ENCODE results near the gene SLC39A12. TPM values are rescaled to one million over a fixed set of nuclear protein-coding genes. Genes with fewer than 3 reads are reported as not detected.

SLC39A12 gene
- total and polyA plus RNA-seq, 2 of the 4 experiments (the other 2 are of a cell fraction): not detected

DNA sequence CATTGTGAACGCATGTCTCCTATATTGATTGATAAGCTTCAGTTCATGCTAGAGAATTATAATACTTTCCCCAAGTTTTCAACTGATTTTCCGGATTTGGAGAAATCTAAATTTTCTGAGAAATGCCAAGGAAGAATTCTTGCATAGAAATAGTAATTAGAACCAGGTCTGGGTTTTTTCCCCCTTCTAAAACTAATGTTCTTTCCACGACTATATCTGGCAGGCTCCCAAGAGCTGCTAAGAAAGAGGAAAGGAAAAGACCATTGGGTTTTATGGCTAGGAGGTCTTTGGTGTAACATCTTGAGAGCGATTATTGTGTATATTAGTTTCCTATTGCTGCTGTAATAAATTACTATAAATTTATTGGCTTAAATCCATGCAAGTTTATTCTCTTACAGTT lies 116.7 kb downstream of the SLC39A12 start:
- no peak overlapping the region for H3K56ac ChIP-seq (ENCODE audit: extremely low read depth, insufficient read depth, low read length)
- no peak overlapping the region for H3K4ac ChIP-seq (ENCODE audit: low read depth, low read length)
- no peaks in the 10 kb centered on the region for H3K36me3 ChIP-seq (ENCODE audit: control insufficient read depth, insufficient read depth, low read length)
- no peak overlapping the region for H4K5ac ChIP-seq (ENCODE audit: low read depth, low read length)
- no peak overlapping the region for H3K14ac ChIP-seq (replicated peaks; ENCODE audit: low read depth, low read length)
- ChIA-PET POLR2A (ENCODE audit: unreplicated experiment) (no interaction called here), CTCF (interaction anchor here (0.6 kb wide), 1 partner anchor 326 kb away, joined by 4 read pairs; no protein-coding TSS in a partner anchor)
- H3K9ac ChIP-seq (ENCODE audit: low read depth, low read length): no peak overlapping the region
- no peak overlapping the region for H3K23ac ChIP-seq (ENCODE audit: low read depth, low read length)
- no peak overlapping the region for H4K91ac ChIP-seq (ENCODE audit: insufficient read depth, low read depth, low read length)
- H2AK5ac ChIP-seq (ENCODE audit: low read depth, low read length): no peak overlapping the region
- intact Hi-C loops (cut with micrococcal nuclease): no loop called here
- H3K9me3 ChIP-seq (ENCODE audit: control insufficient read depth, insufficient read depth, low read length): peaks cover 4% of the 10 kb centered on the region
- dilution Hi-C loops (cut with HindIII; ENCODE audit: low sequenced_read_pairs, unreplicated experiment): no loop called here
- no peak overlapping the region for H2BK20ac ChIP-seq (ENCODE audit: low read depth, low read length)
- no peaks in the 10 kb centered on the region for H3K9me1 ChIP-seq (ENCODE audit: insufficient read depth, low read length)
- H4K8ac ChIP-seq (ENCODE audit: low read depth in 2 of 2, low read length in 2 of 2): no peak overlapping the region
- H3K79me1 ChIP-seq (ENCODE audit: low read depth in 1 of 2, low read length in 2 of 2): no peaks in the 10 kb centered on the region
- H2BK5ac ChIP-seq (ENCODE audit: low read depth, low read length, poor library complexity, severe bottlenecking): no peak overlapping the region
- H3K27ac ChIP-seq (ENCODE audit: insufficient read depth, low read length): no peak overlapping the region
- no peak overlapping the region for H2BK15ac ChIP-seq (ENCODE audit: low read depth, low read length)
- H2AK9ac ChIP-seq (replicated peaks; ENCODE audit: low read depth, low read length, poor library complexity): no peak overlapping the region
- in situ Hi-C loops (cut with MboI; ENCODE audit: low sequenced_read_pairs): no loop called here
- no peak overlapping the region for H2AFZ ChIP-seq (replicated peaks; ENCODE audit: low read length, poor library complexity)
- DNase-seq: no peak
- no peak overlapping the region for H3K4me3 ChIP-seq (ENCODE audit: insufficient read depth, low read depth, low read length)
- no peak for ATAC-seq (ENCODE audit: low read depth)
- whole genome bisulfite sequencing, 2 experiments (ENCODE audit: extremely low coverage in 2 of 2, insufficient read length in 1 of 2): no CpG with 5 or more reads among the region's 4 CpGs
- H3K18ac ChIP-seq (ENCODE audit: low read depth, low read length): no peak overlapping the region
- H3K27me3 ChIP-seq (ENCODE audit: control insufficient read depth, insufficient read depth, low read length): peaks cover 15% of the 10 kb centered on the region
- H2BK120ac ChIP-seq (ENCODE audit: low read depth, low read length): no peak overlapping the region
- no peaks in the 10 kb centered on the region for H3K4me1 ChIP-seq (ENCODE audit: control insufficient read depth, insufficient read depth, low read length)
- no peak overlapping the region for H3K4me2 ChIP-seq (ENCODE audit: low read depth, low read length)
- TF ChIP-seq POLR2A (IDR thresholded peaks at IDR 0.05; ENCODE audit: low read depth, low read length): no peak
- no peak for TF ChIP-seq SMC3 (IDR thresholded peaks at IDR 0.05; ENCODE audit: low read depth, low read length)
- no peak for TF ChIP-seq MAFK (IDR thresholded peaks at IDR 0.05; ENCODE audit: low read depth, low read length)
- no peak for TF ChIP-seq MXI1 (IDR thresholded peaks at IDR 0.05; ENCODE audit: borderline replicate concordance, low read depth, low read length)
- TF ChIP-seq RCOR1 (IDR thresholded peaks at IDR 0.05; ENCODE audit: insufficient replicate concordance, low read length): no peak
- TF ChIP-seq, protein P1, sequence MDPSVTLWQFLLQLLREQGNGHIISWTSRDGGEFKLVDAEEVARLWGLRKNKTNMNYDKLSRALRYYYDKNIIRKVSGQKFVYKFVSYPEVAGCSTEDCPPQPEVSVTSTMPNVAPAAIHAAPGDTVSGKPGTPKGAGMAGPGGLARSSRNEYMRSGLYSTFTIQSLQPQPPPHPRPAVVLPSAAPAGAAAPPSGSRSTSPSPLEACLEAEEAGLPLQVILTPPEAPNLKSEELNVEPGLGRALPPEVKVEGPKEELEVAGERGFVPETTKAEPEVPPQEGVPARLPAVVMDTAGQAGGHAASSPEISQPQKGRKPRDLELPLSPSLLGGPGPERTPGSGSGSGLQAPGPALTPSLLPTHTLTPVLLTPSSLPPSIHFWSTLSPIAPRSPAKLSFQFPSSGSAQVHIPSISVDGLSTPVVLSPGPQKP (IDR thresholded peaks at IDR 0.05; ENCODE audit: borderline replicate concordance, low read depth, low read length): no peak
- no peak for TF ChIP-seq RFX5 (IDR thresholded peaks at IDR 0.05; ENCODE audit: low read depth, low read length)
- no peak for TF ChIP-seq CEBPB (IDR thresholded peaks at IDR 0.05; ENCODE audit: low read depth, low read length)
- no peak for TF ChIP-seq FOS (IDR thresholded peaks at IDR 0.05; ENCODE audit: low read depth, low read length)
- no peak for TF ChIP-seq MAZ (IDR thresholded peaks at IDR 0.05; ENCODE audit: borderline replicate concordance, low read depth, low read length)
- no peak for TF ChIP-seq USF2 (IDR thresholded peaks at IDR 0.05; ENCODE audit: low read depth, low read length)
- TF ChIP-seq, protein P2, sequence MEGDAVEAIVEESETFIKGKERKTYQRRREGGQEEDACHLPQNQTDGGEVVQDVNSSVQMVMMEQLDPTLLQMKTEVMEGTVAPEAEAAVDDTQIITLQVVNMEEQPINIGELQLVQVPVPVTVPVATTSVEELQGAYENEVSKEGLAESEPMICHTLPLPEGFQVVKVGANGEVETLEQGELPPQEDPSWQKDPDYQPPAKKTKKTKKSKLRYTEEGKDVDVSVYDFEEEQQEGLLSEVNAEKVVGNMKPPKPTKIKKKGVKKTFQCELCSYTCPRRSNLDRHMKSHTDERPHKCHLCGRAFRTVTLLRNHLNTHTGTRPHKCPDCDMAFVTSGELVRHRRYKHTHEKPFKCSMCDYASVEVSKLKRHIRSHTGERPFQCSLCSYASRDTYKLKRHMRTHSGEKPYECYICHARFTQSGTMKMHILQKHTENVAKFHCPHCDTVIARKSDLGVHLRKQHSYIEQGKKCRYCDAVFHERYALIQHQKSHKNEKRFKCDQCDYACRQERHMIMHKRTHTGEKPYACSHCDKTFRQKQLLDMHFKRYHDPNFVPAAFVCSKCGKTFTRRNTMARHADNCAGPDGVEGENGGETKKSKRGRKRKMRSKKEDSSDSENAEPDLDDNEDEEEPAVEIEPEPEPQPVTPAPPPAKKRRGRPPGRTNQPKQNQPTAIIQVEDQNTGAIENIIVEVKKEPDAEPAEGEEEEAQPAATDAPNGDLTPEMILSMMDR (conservative IDR thresholded peaks at IDR 0.05; ENCODE audit: low read depth, low read length): no peak
- no peak for TF ChIP-seq RAD21 (IDR thresholded peaks at IDR 0.05; ENCODE audit: low read length)
- no peak for TF ChIP-seq CHD1 (IDR thresholded peaks at IDR 0.05; ENCODE audit: low read depth, low read length)
- no peak for TF ChIP-seq NFE2L2 (IDR thresholded peaks at IDR 0.05; ENCODE audit: low read depth, low read length)
- no peak for TF ChIP-seq BHLHE40 (IDR thresholded peaks at IDR 0.05; ENCODE audit: low read depth, low read length)
- no peaks in the 10 kb centered on the region for H4K20me1 ChIP-seq (ENCODE audit: insufficient read depth, low read length)
- BruUV-seq (replicated peaks): no TSS peak
